NCI-H345 treated with DMSO at 0.1 percent for 48 hours (cell line): ENCODE measurements around the gene NHEJ1.
"Not testable (repeated sequence)": the region's sequence is repeated elsewhere in the genome, so short reads cannot be mapped to it uniquely, and the experiment has no call there.

ENCODE experiments used
- DNase-seq: peaks from one replicate; lab custom pipeline; 2025; ENCODE audit not compliant: unreplicated experiment; lab: John Stamatoyannopoulos, UW

Gene NHEJ1, protein sequence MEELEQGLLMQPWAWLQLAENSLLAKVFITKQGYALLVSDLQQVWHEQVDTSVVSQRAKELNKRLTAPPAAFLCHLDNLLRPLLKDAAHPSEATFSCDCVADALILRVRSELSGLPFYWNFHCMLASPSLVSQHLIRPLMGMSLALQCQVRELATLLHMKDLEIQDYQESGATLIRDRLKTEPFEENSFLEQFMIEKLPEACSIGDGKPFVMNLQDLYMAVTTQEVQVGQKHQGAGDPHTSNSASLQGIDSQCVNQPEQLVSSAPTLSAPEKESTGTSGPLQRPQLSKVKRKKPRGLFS

DNA sequence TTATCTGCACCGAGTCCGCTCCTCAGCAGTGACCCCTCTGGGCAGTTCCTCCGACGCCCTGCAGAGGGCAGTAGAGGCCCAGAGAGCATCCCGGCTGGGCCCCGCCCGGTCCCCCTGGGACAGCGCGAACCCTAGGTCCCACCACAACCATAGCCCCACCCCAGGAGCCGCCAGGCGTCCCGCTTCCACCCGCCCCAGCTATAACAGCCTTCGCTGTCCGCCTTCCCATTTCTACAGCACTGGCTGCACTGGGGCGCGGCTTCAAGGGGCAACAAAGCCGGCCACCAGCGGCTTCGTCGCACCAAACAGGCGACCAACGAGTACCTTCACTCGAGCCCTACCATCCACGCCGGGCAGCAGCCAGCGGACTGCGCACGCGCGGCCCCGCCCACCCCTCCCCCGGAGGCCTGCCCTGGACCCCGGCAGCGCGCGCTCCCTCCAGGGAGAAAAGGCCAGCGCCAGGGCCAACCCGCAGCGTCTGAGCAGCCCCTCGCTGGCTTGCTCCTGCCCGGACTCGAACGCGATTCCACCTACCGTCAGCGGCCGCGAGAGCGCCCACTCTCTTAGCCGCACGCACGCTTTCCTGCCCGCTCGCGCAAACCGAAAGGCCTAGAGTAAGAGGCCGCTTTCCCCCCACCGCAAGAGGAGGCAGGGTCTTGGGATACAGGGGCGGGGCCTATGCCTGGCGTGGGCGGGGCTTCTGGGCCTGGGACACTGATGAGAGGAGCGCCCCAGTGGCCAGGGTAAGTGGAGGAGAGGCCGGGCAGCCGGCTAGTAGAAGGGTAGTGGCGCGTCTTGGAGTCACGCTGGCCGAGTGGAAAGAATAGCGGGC is at the start of gene NHEJ1:
TSS of gene NHEJ1 (minus strand) at position 630 of the 832 bp plus-strand sequence. CDS start 2,453 bp downstream, outside the sequence.
- DNase-seq = peak; percentile 83

DNA sequence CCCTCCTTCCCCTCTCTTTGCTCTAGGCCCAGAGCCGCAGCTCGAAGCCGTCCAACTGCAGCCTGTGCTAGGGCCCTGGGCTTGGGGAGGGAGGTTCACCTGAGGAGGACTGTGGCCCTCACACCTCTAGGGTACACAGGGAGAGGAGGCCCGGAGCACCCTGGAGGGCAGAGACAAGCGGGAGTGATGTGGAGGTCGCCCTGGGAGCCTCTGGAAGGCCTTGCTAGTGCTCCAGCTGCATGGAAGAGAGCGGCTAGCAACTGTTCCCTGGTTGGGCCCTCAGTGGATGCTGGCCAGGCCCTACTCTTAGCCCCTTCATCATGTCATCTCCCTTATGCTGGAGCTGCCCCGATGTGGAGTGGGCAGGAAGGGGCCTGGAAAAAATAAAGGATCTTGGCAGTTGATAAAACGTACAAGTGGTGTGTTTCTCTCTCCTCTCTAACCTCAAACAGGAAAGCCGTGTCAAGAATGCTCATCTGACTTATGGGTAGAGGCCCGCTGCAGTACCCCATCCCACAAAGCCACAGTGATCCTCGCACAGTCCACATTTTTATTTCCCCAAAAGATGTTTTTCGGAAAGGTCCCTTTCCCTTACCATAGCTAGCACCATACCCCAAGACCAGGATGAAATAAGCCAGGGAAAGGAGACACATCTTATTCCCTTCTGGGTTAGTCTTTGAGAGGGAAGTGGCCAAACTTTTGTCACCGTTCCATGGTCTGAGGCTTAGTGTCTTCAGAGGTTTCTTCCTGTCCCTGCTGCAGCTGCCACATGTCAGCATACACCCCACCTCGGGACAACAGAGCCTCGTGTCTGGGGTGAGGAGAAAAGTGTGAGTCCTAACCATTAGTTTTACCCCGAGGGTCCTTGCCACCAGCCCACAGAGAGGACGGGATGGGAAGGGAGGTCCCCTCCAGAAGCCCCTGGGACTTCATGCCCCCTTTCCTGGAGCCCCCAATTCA is 48.9 kb upstream of the NHEJ1 start:
- no peak for DNase-seq

DNA sequence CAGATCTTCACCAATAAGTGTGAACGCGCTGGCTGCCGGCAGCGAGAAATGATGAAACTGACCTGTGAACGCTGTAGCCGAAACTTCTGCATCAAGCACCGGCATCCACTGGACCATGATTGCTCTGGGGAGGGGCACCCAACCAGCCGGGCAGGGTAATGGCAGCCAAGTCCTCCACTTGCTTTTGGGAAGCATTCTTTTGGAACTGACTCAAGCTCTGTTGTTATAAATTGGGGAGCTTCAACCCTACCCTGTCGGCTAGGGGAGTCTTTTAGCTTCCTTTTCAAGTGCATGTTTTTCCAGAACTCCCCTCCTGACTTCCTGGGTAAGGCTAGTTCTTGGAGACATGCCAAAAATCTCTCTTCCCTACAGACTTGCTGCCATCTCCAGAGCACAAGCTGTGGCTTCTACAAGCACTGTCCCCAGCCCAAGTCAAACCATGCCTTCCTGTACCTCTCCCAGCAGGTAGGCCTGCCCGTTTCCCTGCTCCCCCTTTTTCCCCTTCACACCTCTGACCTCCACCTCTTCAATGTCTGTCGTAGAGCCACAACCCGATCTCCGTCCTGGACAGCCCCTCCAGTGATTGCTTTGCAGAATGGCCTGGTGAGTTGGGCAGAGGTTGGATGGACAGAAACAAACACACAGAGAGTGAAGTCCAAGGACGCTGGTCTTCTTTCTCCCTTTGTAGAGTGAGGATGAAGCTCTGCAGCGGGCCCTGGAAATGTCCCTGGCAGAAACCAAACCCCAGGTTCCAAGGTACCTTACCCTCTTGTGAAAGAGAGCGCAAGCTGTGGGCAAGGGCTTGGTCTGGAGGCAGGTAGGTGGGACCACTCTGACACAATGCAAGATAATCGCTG is 47.5 kb upstream of the NHEJ1 start:
- no peak for DNase-seq

DNA sequence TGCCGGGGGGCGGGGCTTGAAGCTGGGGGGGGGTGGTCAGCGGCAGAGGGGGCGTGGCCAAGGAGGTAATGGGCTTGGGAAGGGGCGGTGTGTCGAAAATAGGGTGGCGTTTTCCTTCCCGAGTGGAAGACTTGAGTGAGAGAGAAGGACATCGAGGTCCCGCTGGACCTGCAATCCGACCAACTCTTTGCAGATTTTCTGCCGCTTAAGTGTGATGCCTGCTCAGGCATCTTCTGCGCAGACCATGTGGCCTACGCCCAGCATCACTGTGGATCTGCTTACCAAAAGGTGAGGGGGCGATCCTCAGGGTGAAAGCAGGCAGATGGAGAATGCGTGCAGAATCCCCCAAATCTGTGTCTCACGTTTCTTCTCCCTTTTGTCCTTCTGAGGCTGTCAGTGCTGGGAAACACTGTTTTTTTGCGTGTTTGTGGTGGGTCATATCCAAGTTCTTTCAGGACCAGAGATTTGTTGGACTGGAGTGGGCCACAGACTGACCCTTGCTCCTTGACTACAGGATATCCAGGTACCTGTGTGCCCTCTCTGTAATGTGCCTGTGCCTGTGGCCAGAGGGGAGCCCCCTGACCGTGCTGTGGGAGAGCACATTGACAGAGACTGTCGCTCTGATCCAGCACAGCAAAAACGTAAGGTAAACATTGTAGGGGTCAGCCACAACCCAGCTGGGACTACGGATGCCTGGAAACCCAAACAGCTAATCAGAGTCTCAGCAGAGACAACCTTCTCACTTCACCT is 46.7 kb upstream of the NHEJ1 start:
- DNase-seq = no peak

DNA sequence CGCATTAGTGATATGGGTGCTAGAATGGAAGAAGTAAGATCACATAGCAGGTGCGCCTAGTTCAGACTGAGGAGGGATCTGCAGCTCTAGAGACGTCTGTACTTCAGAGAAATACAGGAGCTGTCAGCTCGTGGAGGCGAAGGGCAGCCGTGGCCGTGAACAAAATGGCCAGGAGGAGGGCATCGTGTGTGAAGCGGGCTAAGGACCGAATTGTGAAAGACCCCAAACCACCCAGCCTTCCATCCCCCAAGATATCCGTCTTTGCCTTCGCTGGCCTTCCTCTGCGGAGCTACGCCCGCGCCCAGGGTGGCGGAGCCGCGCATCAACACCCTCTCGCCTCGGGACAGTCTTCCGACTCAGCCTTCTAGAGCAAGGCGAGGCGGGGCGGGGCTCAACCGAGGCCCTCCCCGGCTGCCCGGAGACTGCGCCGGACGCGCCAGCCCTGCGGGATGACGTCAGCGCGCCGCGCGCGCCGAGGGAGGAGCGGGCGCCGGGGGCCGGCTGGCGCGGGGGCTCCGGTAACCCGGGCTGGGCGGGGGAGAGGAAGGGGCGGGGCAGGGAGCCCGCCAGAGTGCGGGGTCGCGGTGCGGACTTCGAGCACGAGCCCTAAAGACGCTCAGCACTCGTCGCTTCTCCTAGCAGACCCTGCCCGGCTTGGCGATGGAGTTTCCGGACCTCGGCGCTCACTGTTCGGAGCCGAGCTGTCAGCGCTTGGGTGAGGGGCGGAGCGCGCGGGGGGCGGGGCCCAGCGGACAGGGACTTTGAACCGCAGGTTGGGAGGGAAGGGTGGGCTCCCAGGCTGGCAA is 45.9 kb upstream of the NHEJ1 start, which contains the start of gene ZFAND2B:
TSS of gene ZFAND2B (plus strand) at position 455 of the 806 bp plus-strand sequence. CDS start at position 661, 206 bp downstream.
- peak; percentile 87 for DNase-seq

DNA sequence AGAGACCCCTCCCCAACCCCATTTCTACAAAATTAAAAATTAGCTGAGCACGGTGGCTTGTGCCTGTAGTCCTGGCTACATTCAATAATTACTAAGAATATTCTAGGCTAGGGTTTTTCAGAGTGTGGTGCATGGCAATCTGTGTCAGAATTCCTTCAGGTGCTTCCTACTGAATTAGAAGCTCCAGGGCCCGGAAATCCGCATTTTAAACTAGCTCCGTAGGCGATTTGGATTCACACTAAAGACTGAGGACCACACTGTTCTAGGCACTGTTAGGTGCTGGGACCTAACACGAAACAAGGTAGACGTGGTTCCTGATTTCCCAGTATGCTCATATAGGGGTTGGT is 45.3 kb upstream of the NHEJ1 start:
- no peak for DNase-seq

DNA sequence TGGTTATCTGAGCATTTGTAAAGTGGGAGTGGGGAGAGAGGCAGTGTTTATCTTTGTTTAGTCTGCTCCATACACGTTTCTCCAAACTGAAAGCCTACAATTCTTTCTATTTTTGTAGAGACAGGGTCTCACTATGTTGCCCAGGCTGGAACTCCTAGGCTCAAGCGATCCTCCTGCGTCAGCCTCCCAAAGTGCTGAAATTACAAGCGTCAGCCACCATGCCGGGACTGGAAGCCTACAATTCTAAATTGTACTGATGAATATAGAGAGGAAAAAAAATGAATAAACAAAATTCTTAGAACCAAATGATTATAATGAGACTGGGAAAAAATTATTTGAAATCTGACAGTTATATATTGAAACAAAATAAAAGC is 44.5 kb upstream of the NHEJ1 start:
- DNase-seq = no peak

DNA sequence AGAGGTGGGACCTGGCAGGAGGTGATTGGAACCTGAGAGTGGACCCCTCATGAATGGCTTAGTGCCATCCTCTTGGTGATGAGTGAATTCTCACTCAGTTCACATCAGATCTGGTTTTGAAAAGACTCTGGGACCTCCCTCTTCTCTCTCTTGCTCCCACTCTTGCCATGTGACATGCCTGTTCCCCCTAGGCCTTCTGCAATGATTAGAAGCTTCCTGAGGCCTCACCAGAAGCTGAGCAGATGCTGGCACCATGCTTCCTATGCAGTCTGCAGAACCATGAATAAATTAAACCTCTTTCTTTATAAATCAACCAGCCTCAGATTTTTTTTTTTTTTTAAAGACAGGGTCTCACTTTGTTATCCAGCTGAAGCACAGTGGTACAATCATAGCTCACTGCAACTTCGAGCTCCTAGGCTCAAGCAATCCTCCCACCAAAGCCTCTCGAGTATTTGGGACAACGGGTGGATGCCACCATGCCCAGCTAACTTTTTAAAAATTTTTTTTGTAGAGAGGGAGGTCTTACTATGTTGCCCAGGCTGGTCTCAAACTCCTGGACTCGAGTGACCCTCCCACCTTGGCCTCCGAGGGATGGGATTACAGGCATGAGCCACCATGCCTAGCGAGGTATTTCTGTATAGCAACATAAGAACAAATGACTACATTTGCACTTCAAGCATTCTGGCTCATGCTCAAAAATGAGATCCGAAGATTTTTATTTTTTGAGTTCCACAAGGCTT is 44.0 kb upstream of the NHEJ1 start:
- no peak for DNase-seq

DNA sequence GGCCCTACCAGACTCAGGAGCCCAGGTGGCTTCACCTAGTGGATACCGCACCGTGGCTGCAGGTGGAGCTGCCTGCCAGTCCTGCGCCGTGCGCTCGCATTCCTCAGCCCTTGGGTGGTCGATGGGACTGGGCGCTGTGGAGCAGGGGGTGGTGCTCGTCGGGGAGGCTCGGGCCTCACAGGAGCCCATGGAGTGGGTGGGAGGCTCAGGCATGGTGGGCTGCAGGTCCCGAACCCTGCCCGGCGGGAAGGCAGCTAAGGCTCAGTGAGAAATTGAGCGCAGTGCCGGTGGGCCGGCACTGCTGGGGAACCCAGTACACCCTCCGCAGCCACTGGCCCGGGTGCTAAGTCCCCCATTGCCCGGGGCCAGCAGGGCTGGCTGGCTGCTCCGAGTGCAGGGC is 40.7 kb upstream of the NHEJ1 start:
- not testable (repeated sequence) for DNase-seq

DNA sequence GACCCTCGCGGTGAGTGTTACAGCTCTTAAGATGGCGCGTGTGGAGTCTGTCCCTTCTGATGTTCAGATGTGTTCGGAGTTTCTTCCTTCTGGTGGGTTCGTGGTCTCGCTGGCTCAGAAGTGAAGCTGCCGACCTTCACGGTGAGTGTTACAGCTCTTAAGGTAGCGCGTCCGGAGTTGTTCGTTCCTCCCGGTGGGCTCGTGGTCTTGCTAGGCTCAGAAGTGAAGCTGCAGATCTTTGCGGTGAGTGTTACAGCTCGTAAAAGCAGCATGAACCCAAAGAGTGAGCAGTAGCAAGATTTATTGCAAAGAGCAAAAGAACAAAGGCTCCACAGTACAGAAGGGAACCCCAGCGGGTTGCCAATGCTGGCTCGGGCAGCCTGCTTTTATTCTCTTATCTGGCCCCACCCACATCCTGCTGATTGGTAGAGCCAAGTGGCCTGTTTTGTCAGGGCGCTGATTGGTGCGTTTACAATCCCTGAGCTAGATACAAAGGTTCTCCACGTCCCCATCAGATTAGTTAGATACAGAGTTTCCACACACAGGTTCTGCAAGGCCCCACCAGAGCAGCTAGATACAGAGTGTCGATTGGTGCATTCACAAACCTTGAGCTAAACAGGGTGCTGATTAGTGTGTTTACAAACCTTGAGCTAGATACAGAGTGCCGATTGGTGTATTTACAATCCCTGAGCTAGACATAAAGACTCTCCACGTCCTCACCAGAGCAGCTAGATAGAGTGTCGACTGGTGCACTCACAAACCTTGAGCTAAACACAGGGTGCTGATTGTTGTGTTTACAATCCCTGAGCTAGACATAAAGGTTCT is 40.1 kb upstream of the NHEJ1 start:
- not testable (repeated sequence) for DNase-seq

DNA sequence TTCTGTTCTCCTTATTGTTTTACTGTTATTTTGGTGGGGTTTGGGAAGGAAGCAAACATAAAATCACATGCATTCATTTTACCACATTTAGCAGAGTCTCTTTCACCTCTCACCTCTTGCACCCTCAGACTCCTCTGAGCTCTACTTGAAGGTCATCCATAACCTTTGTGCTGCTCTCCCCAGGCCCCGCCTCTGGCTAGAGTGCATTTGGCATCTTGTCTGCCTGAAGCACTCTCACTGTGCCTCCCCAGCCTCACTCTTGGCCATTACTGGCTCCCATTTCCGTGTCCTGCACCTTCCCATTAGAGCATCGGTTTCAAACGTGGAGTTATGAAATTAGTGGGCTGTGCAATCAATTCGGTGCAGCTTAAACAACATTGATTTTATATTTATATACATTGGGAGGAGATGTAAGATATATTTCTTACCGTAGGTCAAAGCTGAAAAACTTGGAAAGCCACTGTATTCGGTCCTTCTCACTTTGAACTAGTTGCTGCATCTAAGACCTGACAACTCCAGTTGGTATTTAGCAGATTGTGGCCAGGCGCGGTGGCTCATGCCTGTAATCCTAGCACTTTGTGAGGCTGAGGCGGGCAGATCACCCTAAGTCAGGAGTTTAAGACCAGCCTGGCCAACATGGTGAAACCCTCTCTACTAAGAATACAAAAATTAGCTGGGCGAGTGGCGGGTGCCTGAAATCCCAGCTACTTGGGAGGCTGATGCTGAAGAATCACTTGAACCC is 39.0 kb upstream of the NHEJ1 start:
- no peak for DNase-seq

DNA sequence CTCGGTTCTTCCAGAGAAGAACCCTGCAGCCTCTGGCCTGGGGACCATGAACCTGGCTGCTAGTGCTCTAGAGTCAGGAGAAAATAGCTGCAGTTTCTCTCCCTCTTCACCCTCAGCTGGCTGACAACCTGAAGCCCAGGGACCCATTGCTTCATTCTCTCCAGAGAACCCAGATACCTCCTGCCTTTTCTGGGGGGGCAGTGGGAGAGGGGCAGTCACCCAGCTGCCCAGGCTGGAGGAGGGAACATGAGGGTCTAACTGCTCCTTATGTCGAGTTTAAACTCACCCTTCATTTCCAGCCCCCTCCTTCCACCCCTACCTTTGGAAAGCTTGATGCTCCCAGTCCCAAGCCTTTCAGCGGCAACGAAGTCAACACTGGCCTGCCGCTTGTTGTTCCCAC is 38.4 kb upstream of the NHEJ1 start:
- no peak for DNase-seq

DNA sequence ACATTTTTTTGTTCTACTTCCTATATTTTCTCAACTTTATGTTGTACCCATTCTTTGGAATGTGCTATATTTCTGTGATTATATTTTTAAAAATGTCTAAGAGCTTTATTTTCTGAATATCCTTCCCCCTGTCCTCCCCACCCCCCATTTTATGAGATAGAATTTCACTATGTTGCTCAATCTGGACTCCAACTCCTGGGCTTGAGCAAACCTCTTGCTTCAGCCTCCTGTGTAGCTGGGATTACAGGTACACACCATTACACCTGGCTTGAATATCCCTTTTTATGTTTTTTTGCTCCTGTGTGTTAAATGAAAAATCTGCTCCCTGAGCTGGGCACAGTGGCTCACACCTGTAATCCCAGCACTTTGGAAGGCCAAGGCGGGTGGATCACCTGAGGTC is 36.8 kb upstream of the NHEJ1 start:
- no peak for DNase-seq

DNA sequence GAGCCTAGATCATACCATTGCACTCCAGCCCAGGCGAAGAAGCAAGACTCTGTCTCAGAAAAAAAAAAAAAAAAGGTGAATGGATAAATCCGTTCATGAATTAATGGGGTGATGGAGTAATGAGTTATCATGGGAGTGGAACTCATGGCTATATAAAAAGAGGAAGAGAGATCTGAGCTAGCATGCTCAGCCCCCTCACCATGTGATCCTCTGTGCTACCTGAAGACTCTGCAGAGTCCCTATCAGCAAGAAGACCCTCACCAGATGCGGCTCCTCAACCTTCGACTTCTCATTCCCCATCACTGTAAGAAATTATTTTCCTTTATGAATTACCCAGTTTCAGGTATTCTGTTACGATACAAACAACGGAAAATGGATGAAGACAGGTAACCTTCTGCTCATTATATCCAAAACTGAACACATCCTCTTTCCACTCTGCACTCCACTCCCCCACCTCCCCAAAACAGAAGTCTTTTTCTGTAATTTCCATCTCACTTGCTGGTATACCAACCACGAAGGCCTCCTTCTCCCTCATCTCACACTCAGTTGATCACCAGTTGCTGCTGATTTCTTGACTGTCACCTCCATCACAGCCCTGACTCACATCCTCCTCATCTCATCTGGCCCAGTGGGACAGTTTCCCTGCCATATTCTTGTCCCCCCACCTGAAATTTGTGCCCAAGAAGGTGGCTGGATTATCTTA is 26.3 kb upstream of the NHEJ1 start:
- no peak for DNase-seq

DNA sequence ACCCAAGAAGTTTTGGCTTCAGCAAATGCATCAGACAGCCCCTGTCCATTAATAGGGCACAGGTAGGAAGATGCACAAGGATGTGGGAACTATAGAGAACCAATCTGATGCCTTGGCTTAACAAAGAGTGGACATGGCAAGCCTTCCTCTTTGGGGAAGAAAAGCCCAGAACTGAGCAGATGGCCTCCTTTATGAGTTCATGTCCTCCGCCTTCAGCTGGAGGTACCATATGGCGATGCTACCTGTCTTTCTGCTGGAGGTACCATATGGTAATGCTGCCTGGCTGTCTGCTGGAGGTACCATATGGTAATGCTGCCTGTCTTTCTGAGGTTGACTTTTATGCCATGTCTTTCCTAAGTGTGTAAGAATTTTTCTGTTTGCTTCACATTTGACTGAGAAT is 23.5 kb upstream of the NHEJ1 start:
- DNase-seq = no peak
